Chondrocyte (in vitro differentiated cells): Measurements from ENCODE around the gene FAM171A1. TPM values are rescaled to one million over a fixed set of nuclear protein-coding genes. Genes with fewer than 3 reads are reported as not detected.

ENCODE experiments used
- DNase-seq: peaks from one replicate; pipeline ENCODE4 v3.0.0; 2021; ENCODE audit warnings: mixed read lengths, low spot score
- H3K27ac Mint-ChIP-seq: one replicate; pipeline ENCODE4 v1.8.0; 2021; ENCODE audit warnings: mild to moderate bottlenecking, moderate library complexity, mixed read lengths; ENCODE audit not compliant: unreplicated experiment
- H3K27me3 Mint-ChIP-seq: 2 replicates; pipeline ENCODE4 v1.8.0; 2021; ENCODE audit warnings: low read depth, mixed read lengths
- H3K36me3 Mint-ChIP-seq: 2 replicates; pipeline ENCODE4 v1.8.0; 2021; ENCODE audit warnings: low read depth, mixed read lengths
- H3K4me1 Mint-ChIP-seq: 2 replicates; pipeline ENCODE4 v1.8.0; 2021; ENCODE audit warnings: low read depth, mild to moderate bottlenecking, mixed read lengths
- H3K4me3 Mint-ChIP-seq: one replicate; pipeline ENCODE4 v1.8.0; 2021; ENCODE audit warnings: mild to moderate bottlenecking, moderate library complexity, mixed read lengths; ENCODE audit not compliant: unreplicated experiment
- H3K9me3 Mint-ChIP-seq: 2 replicates; pipeline ENCODE4 v1.8.0; 2021; ENCODE audit warnings: low read depth, mixed read lengths
- CTCF ChIP-seq: fragments of 200-600 bp; sonication (generic); IDR thresholded peaks from 2 replicates; pipeline ENCODE4 v1.5.0; 2021; ENCODE audit warnings: antibody characterized with exemption, mild to moderate bottlenecking, moderate library complexity
- total RNA-seq: library from RNA; stranded (reverse); gene quantifications from 3 replicates; pipeline ENCODE4 v1.2.1, GENCODE V29; 2021

The FAM171A1 gene
- total RNA-seq, 1 donor from 2014 or later, result 40.9 TPM

GRCh38 chr10:15259136-15259535 lies 112.0 kb downstream of the FAM171A1 start:
- Mint-ChIP-seq H3K36me3 (no peaks in the 10 kb centered on the region), H3K4me1 (peaks cover 14% of the 10 kb centered on the region), H3K9me3 (no peaks in the 10 kb centered on the region), H3K27me3 (no peaks in the 10 kb centered on the region), H3K4me3 (no peak overlapping the region), H3K27ac (no peak overlapping the region)
- no peak for TF ChIP-seq CTCF
- DNase-seq, result no peak

GRCh38 chr10:15258255-15258654 lies 112.8 kb downstream of the FAM171A1 start:
- H3K4me3 Mint-ChIP-seq, result no peak overlapping the region
- no peaks in the 10 kb centered on the region for H3K36me3 Mint-ChIP-seq
- H3K27ac Mint-ChIP-seq, result no peak overlapping the region

DNA sequence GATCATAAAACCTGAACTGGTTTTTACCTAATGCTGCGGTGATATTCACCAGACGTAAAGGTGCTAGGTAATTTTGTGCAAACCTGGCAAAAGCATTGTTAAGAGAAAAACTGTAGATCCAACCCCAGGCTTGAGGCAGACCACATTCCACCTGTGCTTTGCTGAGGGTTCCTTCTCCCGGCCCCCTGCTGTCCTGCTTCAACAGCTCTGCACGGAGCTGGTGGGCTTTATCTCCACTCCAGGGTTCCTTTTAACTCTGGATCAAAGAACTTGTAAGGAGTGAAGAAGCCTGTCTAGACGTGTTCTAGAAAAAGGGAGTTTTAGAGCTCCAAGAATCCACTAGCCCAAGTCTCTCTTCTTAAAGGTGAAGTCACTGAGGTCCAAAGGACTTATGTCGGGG lies 115.1 kb downstream of the FAM171A1 start:
- Mint-ChIP-seq H3K4me1 (peaks cover 14% of the 10 kb centered on the region), H3K4me3 (no peak overlapping the region)

More at GRCh38 chr10:15258255-15258654, 112.8 kb downstream of the FAM171A1 start:
- no peak for DNase-seq
- no peaks in the 10 kb centered on the region for H3K9me3 Mint-ChIP-seq
- no peak for TF ChIP-seq CTCF
- H3K27me3 Mint-ChIP-seq, result no peaks in the 10 kb centered on the region
- peaks cover 14% of the 10 kb centered on the region for H3K4me1 Mint-ChIP-seq

DNA sequence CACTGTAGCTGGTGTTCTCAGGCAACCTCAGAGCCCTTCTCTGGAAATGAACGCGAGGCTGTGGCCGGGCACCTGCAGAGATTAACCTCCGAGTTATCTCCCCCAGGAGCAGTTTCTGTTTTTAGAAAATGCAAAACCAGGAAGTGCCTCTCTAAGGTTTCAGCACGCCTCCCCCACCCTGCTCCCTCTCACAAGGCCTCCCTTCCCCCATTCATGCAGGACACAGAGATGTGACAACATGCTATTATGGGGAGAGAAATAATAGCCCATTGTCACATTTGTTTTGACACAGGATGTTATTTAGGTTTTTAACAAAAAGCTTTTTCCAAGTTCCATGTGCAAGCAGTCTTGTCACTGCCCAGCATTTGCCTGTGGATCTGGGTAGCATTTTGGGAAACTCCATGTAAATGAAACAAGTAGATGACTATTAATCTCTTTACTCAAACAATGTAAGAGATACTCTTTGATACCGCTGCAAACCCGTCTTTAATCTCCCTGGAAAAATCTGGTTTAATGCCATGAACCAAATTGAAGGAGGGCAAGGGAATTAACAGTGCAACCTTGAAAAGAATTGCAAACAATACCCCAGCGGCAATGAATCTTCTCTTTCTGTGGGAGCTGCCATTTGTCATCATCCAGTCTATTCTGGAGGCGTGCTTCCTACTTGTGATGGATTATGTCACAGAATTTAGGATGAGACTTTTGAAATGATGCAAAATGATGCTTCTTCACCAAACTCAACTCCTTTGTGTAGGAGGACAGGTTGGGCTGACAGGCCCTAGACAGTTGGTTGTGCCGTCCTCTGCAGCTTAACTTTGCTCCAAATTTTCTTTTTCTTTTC lies 116.1 kb downstream of the FAM171A1 start:
- H3K36me3 Mint-ChIP-seq, result peaks cover 4% of the 10 kb centered on the region
- H3K4me1 Mint-ChIP-seq, result peaks cover 14% of the 10 kb centered on the region
- no peak overlapping the region for H3K4me3 Mint-ChIP-seq
- TF ChIP-seq CTCF, result no peak
- no peaks in the 10 kb centered on the region for H3K9me3 Mint-ChIP-seq
- DNase-seq, result no peak
- H3K27ac Mint-ChIP-seq, result no peak overlapping the region
- H3K27me3 Mint-ChIP-seq, result no peaks in the 10 kb centered on the region

More for the DNA sequence above, 115.1 kb downstream of the FAM171A1 start:
- peaks cover 2% of the 10 kb centered on the region for H3K36me3 Mint-ChIP-seq
- H3K9me3 Mint-ChIP-seq, result no peaks in the 10 kb centered on the region
- no peaks in the 10 kb centered on the region for H3K27me3 Mint-ChIP-seq
- H3K27ac Mint-ChIP-seq, result no peak overlapping the region
- DNase-seq, result no peak
- TF ChIP-seq CTCF, result no peak

DNA sequence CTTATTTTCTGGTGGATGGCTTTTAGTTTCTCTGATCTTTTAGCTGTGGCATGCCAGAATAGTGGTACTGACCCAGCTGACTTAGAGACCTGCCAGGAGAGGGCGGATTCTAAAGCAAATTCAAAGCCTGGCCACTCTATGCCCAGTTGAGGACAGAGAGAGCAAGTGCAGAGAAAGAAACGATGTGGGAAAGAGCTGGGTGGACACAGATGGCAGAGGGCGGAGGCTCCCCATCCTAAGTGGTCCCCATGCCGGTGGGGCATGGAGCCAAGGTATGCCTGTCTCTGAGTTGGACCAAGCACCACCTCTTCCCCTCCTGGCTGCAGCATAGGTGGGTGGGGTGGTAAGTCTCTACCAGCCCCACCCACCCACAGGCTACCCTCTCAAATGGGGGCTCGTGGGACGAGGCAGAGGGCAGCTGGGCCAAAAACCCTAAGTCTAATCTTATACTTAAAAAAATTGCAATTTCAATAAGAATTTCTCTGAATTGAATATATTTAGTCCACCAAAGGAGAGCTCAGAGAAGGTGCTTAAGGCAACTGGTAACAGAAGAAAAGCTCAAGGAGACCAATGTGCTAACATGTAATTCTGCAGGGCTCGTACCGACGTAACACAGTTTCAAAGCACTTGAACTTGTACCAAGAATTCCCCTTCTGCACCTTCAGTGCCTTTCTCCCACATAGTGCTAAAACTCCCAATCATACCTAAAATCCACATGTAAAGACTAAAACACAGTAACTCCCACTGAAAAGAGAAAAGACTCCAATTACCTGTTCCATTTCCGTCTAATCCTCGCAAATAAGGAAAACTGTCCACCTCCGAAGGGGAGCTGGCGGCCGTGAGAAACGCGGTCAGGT lies 116.9 kb downstream of the FAM171A1 start:
- H3K27ac Mint-ChIP-seq, result no peak overlapping the region
- peaks cover 14% of the 10 kb centered on the region for H3K4me1 Mint-ChIP-seq
- H3K27me3 Mint-ChIP-seq, result no peaks in the 10 kb centered on the region
- H3K4me3 Mint-ChIP-seq, result no peak overlapping the region
- no peak for TF ChIP-seq CTCF
- peaks cover 4% of the 10 kb centered on the region for H3K36me3 Mint-ChIP-seq
- DNase-seq, result no peak
- no peaks in the 10 kb centered on the region for H3K9me3 Mint-ChIP-seq
